Endothelial cell of umbilical vein (primary cell): ENCODE measurements around the gene MUC5AC.

Source experiments
- EZH2 ChIP-seq: IDR thresholded peaks from 2 replicates; pipeline ENCODE4 v1.6.1; 2012; ENCODE audit warnings: borderline replicate concordance, low read depth, mild to moderate bottlenecking, moderate library complexity, low read length, inconsistent platforms; ENCODE audit not compliant: severe bottlenecking
- FOS ChIP-seq: IDR thresholded peaks from 2 replicates; pipeline ENCODE4 v1.6.1; 2011; ENCODE audit warnings: mild to moderate bottlenecking, low read length, moderate library complexity, borderline replicate concordance; ENCODE audit not compliant: insufficient read depth
- GATA2 ChIP-seq: IDR thresholded peaks from 2 replicates; pipeline ENCODE4 v1.7.0; 2011; ENCODE audit warnings: low read depth, mild to moderate bottlenecking, moderate library complexity, mixed read lengths, low read length; ENCODE audit not compliant: insufficient read length, insufficient read depth
- JUN ChIP-seq: IDR thresholded peaks from 2 replicates; pipeline ENCODE4 v1.6.1; 2011; ENCODE audit warnings: borderline replicate concordance, low read depth; ENCODE audit not compliant: insufficient read length, insufficient read depth
- MYC ChIP-seq: IDR thresholded peaks from one replicate; pipeline ENCODE4 v1.6.1; 2011; ENCODE audit warnings: mild to moderate bottlenecking, low read depth, low read length
- POLR2A ChIP-seq: IDR thresholded peaks from 2 replicates; pipeline ENCODE4 v1.6.1; 2012; ENCODE audit warnings: low read depth, mild to moderate bottlenecking, control low read depth, low read length
- POLR2AphosphoS5 ChIP-seq: IDR thresholded peaks from 2 replicates; pipeline ENCODE4 v1.6.1; 2012; ENCODE audit warnings: low read depth, mild to moderate bottlenecking, control low read depth, low read length, moderate library complexity; ENCODE audit not compliant: insufficient read depth
- TF ChIP-seq, protein P1 (sequence below), 2 donors: IDR thresholded peaks; 1 replicate in 1 of 2; 2 replicates in 1 of 2; pipeline ENCODE4 v1.5.1; 2011; ENCODE audit warnings: low read length in 2 of 2, mild to moderate bottlenecking in 2 of 2, moderate library complexity in 2 of 2, control low read depth in 1 of 2, inconsistent platforms in 1 of 2, low read depth in 1 of 2; ENCODE audit not compliant: insufficient read depth in 1 of 2; ENCODE audit errors: extremely low read depth in 1 of 2
- TF ChIP-seq, protein P2 (sequence below): IDR thresholded peaks from 2 replicates; pipeline ENCODE4 v1.6.1; 2011; ENCODE audit not compliant: insufficient read depth, insufficient read length

DNA sequence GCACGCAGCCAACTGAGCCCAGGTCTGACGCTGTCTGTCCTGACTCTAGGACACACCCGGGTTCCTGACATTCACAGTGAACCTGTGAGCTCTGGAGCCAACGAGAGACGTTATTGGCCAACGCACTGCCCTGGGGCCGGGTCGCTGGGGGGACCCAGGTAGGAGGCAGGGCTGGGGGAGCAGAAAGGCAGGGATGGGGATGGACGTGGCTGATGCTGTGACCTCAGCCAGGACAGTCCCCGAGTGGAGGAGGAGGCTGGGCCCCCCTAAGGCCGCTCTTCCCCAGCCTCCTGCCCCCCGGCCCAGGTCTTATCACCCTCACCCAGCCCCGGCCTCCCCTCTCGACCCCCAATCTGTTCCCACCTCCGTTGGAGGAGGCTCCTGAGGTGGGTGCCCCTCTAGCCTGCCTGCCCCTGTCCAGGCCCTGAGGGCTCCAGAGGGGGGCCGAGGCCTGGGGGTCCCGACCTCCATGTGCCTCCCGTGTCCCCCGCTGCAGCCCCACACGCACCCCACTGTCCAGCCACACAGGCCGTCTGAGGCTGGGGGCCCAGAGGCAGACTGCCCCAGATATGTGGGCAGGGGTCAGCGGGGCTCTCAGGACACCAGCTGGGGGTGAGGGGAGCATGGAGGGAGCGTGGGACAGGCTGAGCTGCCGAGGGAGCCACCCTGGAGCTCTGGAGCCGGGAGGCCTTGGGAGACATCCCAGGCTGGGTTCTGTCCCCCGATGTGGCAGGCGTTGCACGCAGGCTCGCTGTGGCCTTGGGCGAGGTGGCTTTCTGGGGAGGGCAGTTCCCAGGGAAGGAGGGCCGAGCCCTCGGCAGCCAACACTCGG, 29.2 kb upstream of the MUC5AC start:
- TF ChIP-seq, protein P1, sequence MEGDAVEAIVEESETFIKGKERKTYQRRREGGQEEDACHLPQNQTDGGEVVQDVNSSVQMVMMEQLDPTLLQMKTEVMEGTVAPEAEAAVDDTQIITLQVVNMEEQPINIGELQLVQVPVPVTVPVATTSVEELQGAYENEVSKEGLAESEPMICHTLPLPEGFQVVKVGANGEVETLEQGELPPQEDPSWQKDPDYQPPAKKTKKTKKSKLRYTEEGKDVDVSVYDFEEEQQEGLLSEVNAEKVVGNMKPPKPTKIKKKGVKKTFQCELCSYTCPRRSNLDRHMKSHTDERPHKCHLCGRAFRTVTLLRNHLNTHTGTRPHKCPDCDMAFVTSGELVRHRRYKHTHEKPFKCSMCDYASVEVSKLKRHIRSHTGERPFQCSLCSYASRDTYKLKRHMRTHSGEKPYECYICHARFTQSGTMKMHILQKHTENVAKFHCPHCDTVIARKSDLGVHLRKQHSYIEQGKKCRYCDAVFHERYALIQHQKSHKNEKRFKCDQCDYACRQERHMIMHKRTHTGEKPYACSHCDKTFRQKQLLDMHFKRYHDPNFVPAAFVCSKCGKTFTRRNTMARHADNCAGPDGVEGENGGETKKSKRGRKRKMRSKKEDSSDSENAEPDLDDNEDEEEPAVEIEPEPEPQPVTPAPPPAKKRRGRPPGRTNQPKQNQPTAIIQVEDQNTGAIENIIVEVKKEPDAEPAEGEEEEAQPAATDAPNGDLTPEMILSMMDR (IDR thresholded peaks at IDR 0.05; ENCODE audit: extremely low read depth in 1 of 2, insufficient read depth in 1 of 2, low read depth in 1 of 2, low read length in 2 of 2) = no peak
- TF ChIP-seq EZH2 = no peak
- no peak for TF ChIP-seq FOS
- no peak for TF ChIP-seq POLR2AphosphoS5
- TF ChIP-seq, protein P2, sequence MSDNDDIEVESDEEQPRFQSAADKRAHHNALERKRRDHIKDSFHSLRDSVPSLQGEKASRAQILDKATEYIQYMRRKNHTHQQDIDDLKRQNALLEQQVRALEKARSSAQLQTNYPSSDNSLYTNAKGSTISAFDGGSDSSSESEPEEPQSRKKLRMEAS = no peak
- TF ChIP-seq POLR2A = no peak
- TF ChIP-seq GATA2 = no peak
- no peak for TF ChIP-seq JUN
- no peak for TF ChIP-seq MYC
